HUES6 (cell line): ENCODE data around the gene D2HGDH.

Experiments
- H3K27ac ChIP-seq: 2 replicates; pipeline ENCODE4 v1.7.0; 2013; ENCODE audit warnings: low read depth, mild to moderate bottlenecking, low read length, inconsistent platforms
- H3K27me3 ChIP-seq: 2 replicates; pipeline ENCODE4 v1.6.1; 2013; ENCODE audit warnings: low read length; ENCODE audit not compliant: control insufficient read depth, insufficient read depth
- H3K36me3 ChIP-seq: 2 replicates; pipeline ENCODE4 v1.6.1; 2013; ENCODE audit warnings: low read length; ENCODE audit not compliant: control insufficient read depth, insufficient read depth
- H3K4me1 ChIP-seq: 2 replicates; pipeline ENCODE4 v1.6.1; 2013; ENCODE audit warnings: low read length; ENCODE audit not compliant: control insufficient read depth, insufficient read depth
- H3K4me3 ChIP-seq: 2 replicates; pipeline ENCODE4 v1.5.1; 2013; ENCODE audit warnings: low read depth, low read length
- H3K9ac ChIP-seq: one replicate; pipeline ENCODE4 v1.6.1; 2013; ENCODE audit warnings: mild to moderate bottlenecking, low read length
- H3K9me3 ChIP-seq: 2 replicates; pipeline ENCODE4 v1.6.1; 2013; ENCODE audit warnings: low read depth, low read length; ENCODE audit not compliant: control insufficient read depth, insufficient read depth

D2HGDH gene

DNA sequence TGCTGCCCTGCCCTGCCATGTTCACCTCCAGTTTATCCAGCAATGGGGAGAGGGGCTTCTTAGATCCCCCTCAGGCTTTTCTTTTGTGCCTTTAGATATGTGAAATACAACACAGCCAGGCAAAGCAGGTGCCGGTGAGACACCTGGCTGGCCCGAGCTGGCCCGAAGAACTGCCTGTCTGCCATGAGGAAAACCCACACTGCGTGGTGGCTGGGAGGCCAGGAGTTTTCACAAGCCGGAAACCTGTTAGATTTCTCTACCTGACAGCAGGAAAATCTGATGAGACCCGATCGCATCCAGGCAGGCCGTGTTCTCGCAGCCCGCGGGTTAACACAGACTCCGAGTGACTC, 36.5 kb downstream of the D2HGDH start:
- Histone ChIP-seq H3K9me3 (no peaks in the 10 kb centered on the region), H3K4me1 (peaks cover 22% of the 10 kb centered on the region), H3K27me3 (no peaks in the 10 kb centered on the region), H3K36me3 (peaks cover 4% of the 10 kb centered on the region; the same call in 1 of the 2 replicates), H3K9ac (no peak overlapping the region), H3K27ac (no peak overlapping the region), H3K4me3 (no peak overlapping the region)

GRCh38 chr2:241771286-241772062, 37.0 kb downstream of the D2HGDH start:
- no peaks in the 10 kb centered on the region for H3K27me3 ChIP-seq
- no peak overlapping the region for H3K4me3 ChIP-seq
- no peak overlapping the region for H3K9ac ChIP-seq
- peaks cover 4% of the 10 kb centered on the region; the same call in 1 of the 2 replicates for H3K36me3 ChIP-seq
- H3K27ac ChIP-seq = no peak overlapping the region
- H3K9me3 ChIP-seq = no peaks in the 10 kb centered on the region
- H3K4me1 ChIP-seq = peaks cover 25% of the 10 kb centered on the region

- Histone ChIP-seq H3K27me3 (no peaks in the 10 kb centered on the region), H3K9me3 (no peaks in the 10 kb centered on the region), H3K27ac (no peak overlapping the region), H3K36me3 (peaks cover 4% of the 10 kb centered on the region; the same call in 1 of the 2 replicates), H3K4me1 (peaks cover 30% of the 10 kb centered on the region), H3K4me3 (no peak overlapping the region), H3K9ac (no peak overlapping the region)
Observed at GRCh38 chr2:241772063-241772499, 37.7 kb downstream of the D2HGDH start.

DNA sequence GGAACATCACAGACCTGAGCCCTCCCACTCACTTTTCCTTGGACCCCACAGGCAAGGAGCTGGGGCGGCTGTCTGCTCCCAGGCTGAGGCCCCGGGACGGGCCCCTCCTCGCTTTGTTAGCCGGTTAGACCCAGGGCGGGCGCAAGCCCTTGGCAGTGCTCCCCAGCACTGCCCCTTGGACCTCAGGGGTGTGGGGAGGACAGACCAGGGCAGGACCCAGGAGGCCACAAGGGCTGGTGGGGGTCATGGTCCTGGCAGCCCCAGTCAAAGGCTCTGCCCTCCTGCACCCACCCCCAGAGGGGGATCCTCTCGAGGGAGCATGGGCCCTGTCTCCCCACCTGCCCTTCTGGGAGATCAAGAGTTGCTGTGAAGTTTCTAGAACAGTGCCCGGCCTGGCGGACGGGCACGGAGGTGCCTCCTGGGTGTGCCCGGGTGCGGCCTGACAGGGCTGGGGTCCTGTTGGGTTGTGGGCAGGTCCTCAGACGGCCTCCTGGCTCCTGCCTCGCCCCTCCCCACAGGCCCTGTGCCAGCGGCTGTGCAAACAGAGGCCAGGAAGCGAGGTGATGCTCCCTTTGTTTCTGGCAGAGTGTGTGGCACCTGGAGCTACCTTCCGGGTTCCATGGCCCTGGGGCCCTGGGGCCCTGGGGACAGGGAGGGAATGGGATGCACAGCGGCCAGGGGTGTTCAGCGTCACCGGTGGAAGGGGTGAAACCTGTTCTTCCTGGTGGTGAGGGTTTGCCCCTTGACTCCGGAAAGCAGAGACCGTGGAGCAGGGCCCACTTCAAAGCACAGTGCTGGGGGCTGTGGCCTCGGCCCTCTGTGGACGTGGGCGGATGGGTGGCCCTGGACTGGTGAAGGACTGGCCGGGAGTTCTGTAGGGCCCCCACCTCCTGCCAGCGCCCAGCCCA, 39.3 kb downstream of the D2HGDH start:
- Histone ChIP-seq H3K9me3 (no peaks in the 10 kb centered on the region), H3K27me3 (no peaks in the 10 kb centered on the region), H3K27ac (no peak overlapping the region), H3K4me1 (peaks cover 46% of the 10 kb centered on the region), H3K4me3 (no peak overlapping the region), H3K36me3 (0 out of 2 replicates have a peak, but pooled peaks cover under 1% of the 10 kb centered on the region), H3K9ac (no peak overlapping the region)

DNA sequence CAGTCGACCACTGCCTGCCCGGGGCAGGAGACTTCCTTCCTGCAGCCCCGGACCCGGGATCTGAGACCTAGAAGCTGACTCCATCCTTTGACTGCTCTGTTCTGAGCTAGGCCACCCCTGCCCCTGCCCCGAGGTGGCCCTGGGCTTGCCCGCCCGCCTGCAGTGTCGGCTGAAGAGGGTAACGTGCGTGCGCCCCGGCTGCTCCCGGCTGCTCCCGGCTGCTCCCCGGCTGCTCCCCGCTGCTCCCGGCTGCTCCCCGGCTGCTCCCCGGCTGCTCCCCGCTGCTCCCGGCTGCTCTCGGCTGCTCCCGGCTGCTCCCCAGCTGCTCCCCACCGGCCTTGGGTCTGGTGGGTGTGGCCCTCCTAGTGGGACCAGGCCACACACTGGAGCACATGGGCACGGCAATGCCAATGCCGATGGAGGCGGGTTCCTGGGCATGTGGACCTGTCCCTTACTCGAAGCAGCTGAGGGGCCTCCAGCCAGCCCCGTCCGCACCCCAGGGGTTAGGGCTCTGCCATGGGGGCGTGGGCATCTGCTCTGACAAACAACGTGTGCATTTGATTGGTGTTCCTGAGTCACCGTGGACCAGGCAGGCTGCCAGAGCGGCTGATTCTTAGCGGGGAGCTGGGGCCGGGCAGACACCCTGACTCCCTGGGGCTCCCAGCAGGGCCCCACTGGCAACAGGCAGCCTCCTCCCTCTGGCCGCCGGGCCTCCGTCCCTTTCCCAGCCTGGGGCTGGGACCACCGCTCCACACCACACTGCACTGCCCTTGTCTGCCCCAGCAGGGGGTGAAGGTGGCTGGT, 40.2 kb downstream of the D2HGDH start:
- Histone ChIP-seq H3K4me1 (peaks cover 46% of the 10 kb centered on the region), H3K36me3 (no peaks in the 10 kb centered on the region), H3K27ac (no peak overlapping the region), H3K9me3 (no peaks in the 10 kb centered on the region), H3K9ac (no peak overlapping the region), H3K4me3 (no peak overlapping the region), H3K27me3 (no peaks in the 10 kb centered on the region)

GRCh38 chr2:241775223-241776177, 41.1 kb downstream of the D2HGDH start:
- Histone ChIP-seq H3K27me3 (no peaks in the 10 kb centered on the region), H3K4me3 (no peak overlapping the region), H3K9ac (no peak overlapping the region), H3K4me1 (peaks cover 40% of the 10 kb centered on the region), H3K9me3 (peaks cover 3% of the 10 kb centered on the region; the same call in 1 of the 2 replicates), H3K36me3 (no peaks in the 10 kb centered on the region), H3K27ac (no peak overlapping the region)

GRCh38 chr2:241776336-241777169, 42.1 kb downstream of the D2HGDH start, which contains the start of gene GAL3ST2:
Gene GAL3ST2, plus strand, starts transcription at chr2:241776822. Its CDS starts 134 bp downstream, at chr2:241776956.
- Histone ChIP-seq H3K4me3 (no peak within 1 kb of the TSS), H3K9me3 (peaks cover 12% of the 10 kb centered on the region; the same call in 1 of the 2 replicates), H3K27ac (no peak within 1 kb of the TSS; the same call in 1 of the 2 replicates), H3K9ac (no peak within 1 kb of the TSS), H3K36me3 (no peaks in the 10 kb centered on the region), H3K27me3 (no peaks in the 10 kb centered on the region), H3K4me1 (peaks cover 34% of the 10 kb centered on the region)

DNA sequence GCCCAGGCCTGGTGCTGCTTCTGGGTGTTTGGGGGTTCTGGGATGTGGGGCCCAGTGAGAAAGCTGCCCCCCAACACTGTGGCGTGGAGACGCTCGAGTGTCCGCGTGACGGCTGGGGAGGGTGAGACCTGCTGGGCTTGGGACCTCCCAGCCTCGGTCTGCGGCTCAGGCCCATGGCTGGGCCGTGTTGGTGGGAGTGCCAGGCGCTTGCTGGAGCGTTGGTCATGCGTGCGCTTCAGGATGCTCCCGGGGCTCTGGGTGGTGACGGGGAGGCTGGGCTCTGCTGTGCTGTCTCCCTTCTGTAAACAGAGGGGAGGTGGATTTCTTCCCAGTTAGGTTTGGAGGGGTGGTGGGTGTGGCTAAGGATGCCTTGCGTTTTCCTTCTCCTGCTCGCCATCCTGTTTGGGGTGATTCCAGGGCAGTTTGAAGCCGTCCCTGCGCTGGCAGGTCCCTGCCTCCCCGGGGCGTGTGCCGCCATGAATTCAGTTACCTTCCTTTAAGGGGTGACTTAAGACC, 42.8 kb downstream of the D2HGDH start:
- Histone ChIP-seq H3K4me3 (no peak overlapping the region), H3K9me3 (peaks cover 16% of the 10 kb centered on the region; the same call in 1 of the 2 replicates), H3K27me3 (no peaks in the 10 kb centered on the region), H3K9ac (no peak overlapping the region), H3K4me1 (peaks cover 28% of the 10 kb centered on the region), H3K27ac (no peak overlapping the region), H3K36me3 (no peaks in the 10 kb centered on the region)
